Measurements from ENCODE around the gene KITLG.

GRCh38 chr12:88579601-88580050 lies 645 bp downstream of the KITLG start:
- no peak for TF ChIP-seq CTCF (IDR thresholded peaks at IDR 0.05)
- no peak for TF ChIP-seq POLR2A (IDR thresholded peaks at IDR 0.05)
